Left renal cortex interstitium (tissue), 4 donors: ENCODE data around the gene SERAC1. TPM values are rescaled to one million over a fixed set of nuclear protein-coding genes. Genes with fewer than 3 reads are reported as not detected.

Experiments
- DNase-seq, 4 donors: peaks; one replicate each; pipeline ENCODE4 v3.0.0-alpha.2; 2013; ENCODE audit warnings: low read depth in 4 of 4, low spot score in 2 of 4, missing footprints in 1 of 4
- polyA plus RNA-seq, 4 donors: library from polyadenylated mRNA; unstranded; fragments of 120-200 nt; gene quantifications; one replicate each; pipeline ENCODE4 v1.2.1, GENCODE V29; 2013; ENCODE audit not compliant: insufficient read length in 4 of 4

SERAC1 gene
- polyA plus RNA-seq, 4 donors: 12.5 to 15.7 (median 13.8) TPM

GRCh38 chr6:158061709-158062461, 106.2 kb downstream of the SERAC1 start:
- DNase-seq: no peak

GRCh38 chr6:158061361-158061708, 106.7 kb downstream of the SERAC1 start:
- no peak for DNase-seq

- DNase-seq: no peak
Observed at GRCh38 chr6:158060455-158061360, 107.4 kb downstream of the SERAC1 start.

Other genes starting within 250 kb of the SERAC1 start
- gene SYNJ2, start 186.4 kb downstream of the SERAC1 start, polyA plus RNA-seq: 10 to 100 TPM in 3 of 4 donors, 1 to 10 TPM in 1; 9.7 to 12.1 (median 10.8) TPM
- 10 to 100 TPM; 42.7 to 69.3 (median 53.2) TPM for gene GTF2H5, start 88 bp upstream of the SERAC1 start, polyA plus RNA-seq
- 10 to 100 TPM; 15.5 to 24.5 (median 20.7) TPM for gene TULP4, start 144.2 kb upstream of the SERAC1 start, polyA plus RNA-seq